Mucosa of stomach (tissue), 1 donor: ENCODE data around the gene MAP9.

Experiments
- H3K27me3 ChIP-seq: one replicate; pipeline ENCODE4 v1.7.0; 2013; ENCODE audit warnings: mild to moderate bottlenecking, low read length; ENCODE audit not compliant: control insufficient read depth, insufficient read depth
- H3K36me3 ChIP-seq: one replicate; pipeline ENCODE4 v1.7.0; 2013; ENCODE audit warnings: low read length; ENCODE audit not compliant: control insufficient read depth, insufficient read depth
- H3K4me1 ChIP-seq: one replicate; pipeline ENCODE4 v1.7.0; 2013; ENCODE audit warnings: mild to moderate bottlenecking, low read length; ENCODE audit not compliant: control insufficient read depth, insufficient read depth
- H3K4me3 ChIP-seq: one replicate; pipeline ENCODE4 v1.7.0; 2013; ENCODE audit warnings: low read length
- H3K9ac ChIP-seq: one replicate; pipeline ENCODE4 v1.7.0; 2013; ENCODE audit warnings: mild to moderate bottlenecking, low read length, moderate library complexity
- H3K9me3 ChIP-seq: one replicate; pipeline ENCODE4 v1.7.0; 2013; ENCODE audit warnings: mild to moderate bottlenecking, low read length, moderate library complexity; ENCODE audit not compliant: control insufficient read depth
- donor health status: Pancreatic carcinoma.

Gene MAP9

GRCh38 chr4:155399974-155400697 is 23.4 kb upstream of the MAP9 start:
- Histone ChIP-seq H3K9ac (no peak overlapping the region), H3K4me3 (no peak overlapping the region), H3K27me3 (no peaks in the 10 kb centered on the region), H3K4me1 (peaks cover 4% of the 10 kb centered on the region), H3K36me3 (no peaks in the 10 kb centered on the region), H3K9me3 (no peaks in the 10 kb centered on the region)

- Histone ChIP-seq H3K4me1 (peaks cover 16% of the 10 kb centered on the region), H3K27me3 (no peaks in the 10 kb centered on the region), H3K9ac (no peak overlapping the region)
These were observed 15.9 kb upstream of the MAP9 start for GRCh38 chr4:155392481-155393184.

GRCh38 chr4:155391932-155392331 is 15.2 kb upstream of the MAP9 start:
- H3K27me3 ChIP-seq: no peaks in the 10 kb centered on the region
- H3K36me3 ChIP-seq: no peaks in the 10 kb centered on the region
- no peaks in the 10 kb centered on the region for H3K9me3 ChIP-seq
- no peak overlapping the region for H3K9ac ChIP-seq
- peaks cover 16% of the 10 kb centered on the region for H3K4me1 ChIP-seq
- no peak overlapping the region for H3K4me3 ChIP-seq

More at GRCh38 chr4:155392481-155393184, 15.9 kb upstream of the MAP9 start:
- no peak overlapping the region for H3K4me3 ChIP-seq
- H3K36me3 ChIP-seq: no peaks in the 10 kb centered on the region
- no peaks in the 10 kb centered on the region for H3K9me3 ChIP-seq

- Histone ChIP-seq H3K36me3 (no peaks in the 10 kb centered on the region), H3K27me3 (no peaks in the 10 kb centered on the region), H3K9me3 (no peaks in the 10 kb centered on the region), H3K9ac (no peak overlapping the region), H3K4me3 (no peak overlapping the region), H3K4me1 (peaks cover 29% of the 10 kb centered on the region)
These were observed 11.4 kb upstream of the MAP9 start for GRCh38 chr4:155388162-155388561.

GRCh38 chr4:155383541-155383940 is 6.8 kb upstream of the MAP9 start:
- H3K36me3 ChIP-seq: no peaks in the 10 kb centered on the region
- no peak overlapping the region for H3K4me3 ChIP-seq
- no peaks in the 10 kb centered on the region for H3K27me3 ChIP-seq
- peaks cover 13% of the 10 kb centered on the region for H3K4me1 ChIP-seq
- no peak overlapping the region for H3K9ac ChIP-seq
- H3K9me3 ChIP-seq: no peaks in the 10 kb centered on the region

- no peaks in the 10 kb centered on the region for H3K4me1 ChIP-seq
- no peaks in the 10 kb centered on the region for H3K36me3 ChIP-seq
- H3K4me3 ChIP-seq: no peak overlapping the region
- no peaks in the 10 kb centered on the region for H3K9me3 ChIP-seq
- no peak overlapping the region for H3K9ac ChIP-seq
- H3K27me3 ChIP-seq: no peaks in the 10 kb centered on the region
These were observed 511 bp upstream of the MAP9 start for GRCh38 chr4:155377276-155377675.

- H3K27me3 ChIP-seq: no peaks in the 10 kb centered on the region
- no peak overlapping the region for H3K4me3 ChIP-seq
- H3K9ac ChIP-seq: no peak overlapping the region
- H3K4me1 ChIP-seq: no peaks in the 10 kb centered on the region
- no peaks in the 10 kb centered on the region for H3K36me3 ChIP-seq
- H3K9me3 ChIP-seq: no peaks in the 10 kb centered on the region
These were observed 5.2 kb downstream of the MAP9 start for GRCh38 chr4:155371432-155372043.

GRCh38 chr4:155367608-155368007 is 9.2 kb downstream of the MAP9 start:
- Histone ChIP-seq H3K4me3 (no peak overlapping the region), H3K27me3 (no peaks in the 10 kb centered on the region), H3K9ac (no peak overlapping the region), H3K9me3 (no peaks in the 10 kb centered on the region), H3K4me1 (no peaks in the 10 kb centered on the region), H3K36me3 (no peaks in the 10 kb centered on the region)

GRCh38 chr4:155353923-155354540 is 22.7 kb downstream of the MAP9 start:
- Histone ChIP-seq H3K4me3 (no peak overlapping the region), H3K27me3 (no peaks in the 10 kb centered on the region), H3K36me3 (no peaks in the 10 kb centered on the region), H3K4me1 (no peaks in the 10 kb centered on the region), H3K9ac (no peak overlapping the region), H3K9me3 (no peaks in the 10 kb centered on the region)

- Histone ChIP-seq H3K9me3 (no peaks in the 10 kb centered on the region), H3K27me3 (no peaks in the 10 kb centered on the region), H3K4me1 (no peaks in the 10 kb centered on the region), H3K9ac (no peak overlapping the region), H3K36me3 (no peaks in the 10 kb centered on the region), H3K4me3 (no peak overlapping the region)
These were observed 34.6 kb downstream of the MAP9 start for GRCh38 chr4:155342142-155342541.

GRCh38 chr4:155339999-155340398 is 36.8 kb downstream of the MAP9 start:
- Histone ChIP-seq H3K4me3 (no peak overlapping the region), H3K9ac (no peak overlapping the region), H3K36me3 (no peaks in the 10 kb centered on the region), H3K9me3 (no peaks in the 10 kb centered on the region), H3K27me3 (no peaks in the 10 kb centered on the region), H3K4me1 (no peaks in the 10 kb centered on the region)

GRCh38 chr4:155339588-155339987 is 37.2 kb downstream of the MAP9 start:
- H3K4me1 ChIP-seq: no peaks in the 10 kb centered on the region
- no peaks in the 10 kb centered on the region for H3K36me3 ChIP-seq
- no peaks in the 10 kb centered on the region for H3K27me3 ChIP-seq
- no peak overlapping the region for H3K4me3 ChIP-seq
- H3K9me3 ChIP-seq: no peaks in the 10 kb centered on the region
- no peak overlapping the region for H3K9ac ChIP-seq
